ENCODE measurements around the gene SLC44A1. TPM values are rescaled to one million over a fixed set of nuclear protein-coding genes. Genes with fewer than 3 reads are reported as not detected.

SLC44A1 gene
- total RNA-seq, 1 donor from 2014 or later, result 13.9 TPM

GRCh38 chr9:105297442-105298075 is 53.1 kb downstream of the SLC44A1 start:
- Mint-ChIP-seq H3K36me3 (ENCODE audit: low read depth) (no peaks in the 10 kb centered on the region), H3K27me3 (ENCODE audit: low read depth) (no peaks in the 10 kb centered on the region), H3K4me3 (no peak overlapping the region), H3K27ac (ENCODE audit: unreplicated experiment) (no peak overlapping the region), H3K4me1 (peaks cover 28% of the 10 kb centered on the region), H3K9me3 (no peaks in the 10 kb centered on the region)
- DNase-seq (ENCODE audit: low read depth, low spot score), result no peak
- no peak for TF ChIP-seq CTCF (conservative IDR thresholded peaks at IDR 0.05)

- Mint-ChIP-seq H3K27me3 (ENCODE audit: low read depth) (no peaks in the 10 kb centered on the region), H3K4me1 (peaks cover 24% of the 10 kb centered on the region), H3K9me3 (no peaks in the 10 kb centered on the region), H3K36me3 (ENCODE audit: low read depth) (no peaks in the 10 kb centered on the region), H3K4me3 (no peak overlapping the region), H3K27ac (ENCODE audit: unreplicated experiment) (no peak overlapping the region)
- DNase-seq (ENCODE audit: low read depth, low spot score), result no peak
- TF ChIP-seq CTCF (conservative IDR thresholded peaks at IDR 0.05), result no peak
Measured at GRCh38 chr9:105299190-105299854, 54.9 kb downstream of the SLC44A1 start.

GRCh38 chr9:105302728-105303127 is 58.3 kb downstream of the SLC44A1 start:
- H3K4me3 Mint-ChIP-seq, result no peak overlapping the region
- no peak overlapping the region for H3K27ac Mint-ChIP-seq (ENCODE audit: unreplicated experiment)
- no peaks in the 10 kb centered on the region for H3K9me3 Mint-ChIP-seq
- H3K4me1 Mint-ChIP-seq, result peaks cover 11% of the 10 kb centered on the region
- H3K27me3 Mint-ChIP-seq (ENCODE audit: low read depth), result no peaks in the 10 kb centered on the region
- no peak for TF ChIP-seq CTCF (conservative IDR thresholded peaks at IDR 0.05)
- no peak for DNase-seq (ENCODE audit: low read depth, low spot score)
- no peaks in the 10 kb centered on the region for H3K36me3 Mint-ChIP-seq (ENCODE audit: low read depth)

- H3K36me3 Mint-ChIP-seq (ENCODE audit: low read depth), result no peaks in the 10 kb centered on the region
- no peaks in the 10 kb centered on the region for H3K9me3 Mint-ChIP-seq
- H3K27ac Mint-ChIP-seq (ENCODE audit: unreplicated experiment), result peak overlapping the region; percentile 52
- H3K4me3 Mint-ChIP-seq, result no peak overlapping the region
- peaks cover 30% of the 10 kb centered on the region for H3K4me1 Mint-ChIP-seq
- no peak for DNase-seq (ENCODE audit: low read depth, low spot score)
- H3K27me3 Mint-ChIP-seq (ENCODE audit: low read depth), result no peaks in the 10 kb centered on the region
- no peak for TF ChIP-seq CTCF (conservative IDR thresholded peaks at IDR 0.05)
Measured at GRCh38 chr9:105305856-105306255, 61.4 kb downstream of the SLC44A1 start.

- TF ChIP-seq CTCF (conservative IDR thresholded peaks at IDR 0.05), result no peak
- Mint-ChIP-seq H3K36me3 (ENCODE audit: low read depth) (no peaks in the 10 kb centered on the region), H3K27me3 (ENCODE audit: low read depth) (no peaks in the 10 kb centered on the region), H3K4me3 (no peak overlapping the region), H3K27ac (ENCODE audit: unreplicated experiment) (peak overlapping the region; percentile 52), H3K4me1 (peaks cover 30% of the 10 kb centered on the region), H3K9me3 (no peaks in the 10 kb centered on the region)
- no peak for DNase-seq (ENCODE audit: low read depth, low spot score)
Measured at GRCh38 chr9:105306351-105307140, 62.1 kb downstream of the SLC44A1 start.
